Peyer's patch (tissue), 4 donors: ENCODE results near the gene DPYSL5.

ENCODE experiments used
- CTCF ChIP-seq, 6 experiments: fragments of 450-650 bp in 4 of 6; fragments of 200-600 bp in 2 of 6; sonication (generic) in 1 of 6; IDR thresholded peaks; one replicate each; pipeline ENCODE4 v1.5.1; 2017 to 2019; ENCODE audit warnings: antibody characterized with exemption in 6 of 6, mild to moderate bottlenecking in 3 of 6, moderate library complexity in 1 of 6
- POLR2A ChIP-seq, 2 donors: fragments of 450-650 bp; IDR thresholded peaks; one replicate each; pipeline ENCODE4 v1.5.1; 2017; ENCODE audit warnings: antibody characterized with exemption in 2 of 2, mild to moderate bottlenecking in 2 of 2, moderate library complexity in 2 of 2

GRCh38 chr2:26883956-26884355 lies 36.0 kb downstream of the DPYSL5 start:
- TF ChIP-seq CTCF (IDR thresholded peaks at IDR 0.05) (no peak), POLR2A (IDR thresholded peaks at IDR 0.05) (no peak)
